DND-41 (cell line): ENCODE measurements around the gene RAB4A.

Source experiments
- ATAC-seq: fragments of 200-7000 bp; cut with Tn5 transposase; 3 replicates; pipeline ENCODE4 v1.9.1; 2021; ENCODE audit warnings: low read depth; ENCODE audit not compliant: insufficient read depth
- DNase-seq: peaks from one replicate; pipeline ENCODE4 v3.0.0-alpha.2; 2020
- H2AFZ ChIP-seq: 2 replicates; pipeline ENCODE4 v1.6.0; 2012; ENCODE audit warnings: low read depth, low read length
- H3K27ac ChIP-seq: 2 replicates; pipeline ENCODE4 v1.5.1; 2012; ENCODE audit warnings: low read length, inconsistent platforms
- H3K27me3 ChIP-seq: fragments of 200-600 bp; sonication (generic); 2 replicates; pipeline ENCODE4 v1.6.0; 2012; ENCODE audit warnings: low read length, mild to moderate bottlenecking, inconsistent platforms; ENCODE audit not compliant: insufficient read depth, poor library complexity
- H3K36me3 ChIP-seq: 2 replicates; pipeline ENCODE4 v1.5.1; 2012; ENCODE audit warnings: low read length, inconsistent platforms; ENCODE audit not compliant: insufficient read depth
- H3K4me1 ChIP-seq: 2 replicates; pipeline ENCODE4 v1.5.1; 2012; ENCODE audit warnings: mild to moderate bottlenecking, low read length; ENCODE audit not compliant: insufficient read depth
- H3K4me2 ChIP-seq: 2 replicates; pipeline ENCODE4 v1.6.0; 2012; ENCODE audit warnings: mild to moderate bottlenecking, moderate library complexity, low read length, inconsistent platforms; ENCODE audit not compliant: insufficient read depth
- H3K4me3 ChIP-seq, 2 experiments: fragments of 200-600 bp in 1 of 2; shearing (Covaris generic) in 1 of 2; 2 replicates each; pipeline ENCODE4 v1.5.1; 2012 to 2016; ENCODE audit warnings: inconsistent platforms in 2 of 2, low read length in 2 of 2, mild to moderate bottlenecking in 2 of 2, low read depth in 1 of 2, moderate library complexity in 1 of 2
- H3K79me2 ChIP-seq: 2 replicates; pipeline ENCODE4 v1.6.0; 2012; ENCODE audit warnings: low read length, inconsistent platforms; ENCODE audit not compliant: insufficient read depth
- H3K9ac ChIP-seq: 2 replicates; pipeline ENCODE4 v1.6.0; 2012; ENCODE audit warnings: low read depth, mild to moderate bottlenecking, inconsistent platforms, low read length, moderate library complexity
- H3K9me3 ChIP-seq: 2 replicates; pipeline ENCODE4 v1.5.1; 2012; ENCODE audit warnings: low read length, moderate library complexity, mild to moderate bottlenecking, inconsistent platforms; ENCODE audit not compliant: insufficient read depth, severe bottlenecking
- H4K20me1 ChIP-seq: 2 replicates; pipeline ENCODE4 v1.6.0; 2012; ENCODE audit warnings: low read length; ENCODE audit not compliant: insufficient read depth
- CTCF ChIP-seq: IDR thresholded peaks from 2 replicates; pipeline ENCODE4 v1.5.1; 2012; ENCODE audit warnings: borderline replicate concordance, low read length, moderate library complexity, mild to moderate bottlenecking; ENCODE audit not compliant: poor library complexity, severe bottlenecking; ENCODE audit errors: extremely low read depth
- EZH2 ChIP-seq: IDR thresholded peaks from 3 replicates; pipeline ENCODE4 v1.6.1; 2012; ENCODE audit warnings: borderline replicate concordance, low read depth, mild to moderate bottlenecking, moderate library complexity, low read length, inconsistent platforms; ENCODE audit not compliant: severe bottlenecking

Gene RAB4A

DNA sequence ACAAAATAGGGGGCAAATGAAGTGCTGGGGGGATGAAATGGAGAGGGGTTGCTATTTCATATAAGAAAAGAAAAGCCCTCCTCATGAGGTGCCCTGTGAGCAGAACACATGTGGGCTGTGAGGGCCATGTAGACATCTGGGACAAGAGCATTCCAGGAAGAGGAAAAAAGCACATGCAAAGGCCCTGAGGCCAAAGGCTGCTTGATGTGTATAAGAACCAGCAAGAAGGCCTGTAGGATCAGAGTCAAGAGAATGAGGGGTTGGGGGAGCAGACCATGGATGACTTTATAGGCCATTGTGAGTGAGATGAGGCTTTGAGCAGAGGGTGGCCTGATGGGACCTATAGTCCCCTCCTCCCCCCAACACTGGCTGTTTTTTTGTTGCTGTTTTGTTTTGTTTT, 7.7 kb upstream of the RAB4A start:
- Histone ChIP-seq H4K20me1 (no peaks in the 10 kb centered on the region), H3K4me3 (no peak overlapping the region), H3K9me3 (no peaks in the 10 kb centered on the region), H3K36me3 (no peaks in the 10 kb centered on the region), H3K27ac (no peak overlapping the region), H3K79me2 (no peaks in the 10 kb centered on the region), H3K9ac (no peak overlapping the region), H3K4me2 (no peak overlapping the region), H3K4me1 (peaks cover 6% of the 10 kb centered on the region), H3K27me3 (no peaks in the 10 kb centered on the region), H2AFZ (no peak overlapping the region)
- no peak for ATAC-seq
- DNase-seq, result no peak
- no peak for TF ChIP-seq CTCF
- TF ChIP-seq EZH2, result no peak

- Histone ChIP-seq H3K9ac (no peak overlapping the region), H3K4me1 (no peaks in the 10 kb centered on the region), H3K36me3 (no peaks in the 10 kb centered on the region), H3K9me3 (no peaks in the 10 kb centered on the region), H3K79me2 (no peaks in the 10 kb centered on the region), H3K4me3 (no peak overlapping the region), H4K20me1 (no peaks in the 10 kb centered on the region), H3K27me3 (no peaks in the 10 kb centered on the region), H3K27ac (no peak overlapping the region), H2AFZ (no peak overlapping the region), H3K4me2 (no peak overlapping the region)
- TF ChIP-seq CTCF, result no peak
- TF ChIP-seq EZH2, result no peak
- no peak for ATAC-seq
- no peak for DNase-seq
Measured at GRCh38 chr1:229264068-229264467, 6.8 kb upstream of the RAB4A start.

GRCh38 chr1:229264487-229264886, 6.4 kb upstream of the RAB4A start:
- Histone ChIP-seq H4K20me1 (no peaks in the 10 kb centered on the region), H3K36me3 (no peaks in the 10 kb centered on the region), H3K4me2 (no peak overlapping the region), H3K4me3 (no peak overlapping the region), H2AFZ (no peak overlapping the region), H3K9me3 (no peaks in the 10 kb centered on the region), H3K4me1 (no peaks in the 10 kb centered on the region), H3K9ac (no peak overlapping the region), H3K27me3 (no peaks in the 10 kb centered on the region), H3K79me2 (no peaks in the 10 kb centered on the region), H3K27ac (no peak overlapping the region)
- ATAC-seq, result no peak
- TF ChIP-seq CTCF (no peak), EZH2 (no peak)
- no peak for DNase-seq

GRCh38 chr1:229266274-229266673, 4.6 kb upstream of the RAB4A start:
- no peak for ATAC-seq
- no peak overlapping the region for H2AFZ ChIP-seq
- no peak for TF ChIP-seq EZH2
- no peak for TF ChIP-seq CTCF

More at GRCh38 chr1:229266274-229266673, 4.6 kb upstream of the RAB4A start:
- H3K4me3 ChIP-seq, result no peak overlapping the region
- no peak overlapping the region for H3K27ac ChIP-seq
- H4K20me1 ChIP-seq, result no peaks in the 10 kb centered on the region
- DNase-seq, result no peak
- no peaks in the 10 kb centered on the region for H3K27me3 ChIP-seq
- no peak overlapping the region for H3K9ac ChIP-seq
- no peaks in the 10 kb centered on the region for H3K9me3 ChIP-seq
- no peaks in the 10 kb centered on the region for H3K79me2 ChIP-seq
- peaks cover 11% of the 10 kb centered on the region for H3K4me1 ChIP-seq
- no peak overlapping the region for H3K4me2 ChIP-seq
- H3K36me3 ChIP-seq, result no peaks in the 10 kb centered on the region
